ENCODE measurements around the gene JPH2. TPM values are rescaled to one million over a fixed set of nuclear protein-coding genes. Genes with fewer than 3 reads are reported as not detected.
A peak's percentile ranks its signal among the peaks of the same experiment; 100 is the strongest.

JPH2 gene
- total and polyA plus RNA-seq, 2 of the 4 experiments (the other 2 are of a cell fraction) = 0.44 to 0.54 TPM

DNA sequence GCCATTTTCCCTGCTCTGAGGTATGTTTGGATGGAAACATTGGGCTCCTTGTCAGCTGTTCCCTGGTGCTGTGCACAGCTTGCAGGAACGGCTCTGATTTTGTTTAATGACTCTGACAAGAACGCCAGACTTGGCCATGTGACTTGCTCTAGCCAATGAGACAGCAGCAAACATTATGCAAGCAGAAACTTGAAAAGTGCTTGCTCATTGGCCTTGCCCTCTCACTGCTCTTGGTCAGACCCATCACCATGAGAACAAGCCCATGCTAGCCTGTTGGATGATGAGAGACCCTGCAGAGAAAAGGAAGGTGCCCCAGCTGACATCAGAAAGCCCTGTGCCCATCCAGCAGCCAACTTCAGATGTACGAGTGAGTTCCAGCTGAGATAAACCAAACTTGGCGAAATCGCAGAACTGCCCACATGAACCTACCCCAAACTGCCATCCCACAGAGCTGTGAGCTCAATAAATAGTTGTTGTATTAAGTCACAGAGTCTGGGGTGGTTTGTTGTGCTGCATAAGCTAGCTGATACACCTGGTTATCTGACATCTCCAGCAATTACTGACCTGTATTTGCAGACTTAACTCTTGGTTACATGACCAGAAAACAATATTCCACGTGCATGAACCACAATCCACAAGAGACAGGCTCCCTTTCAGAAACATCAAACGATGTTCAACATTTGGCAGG, 96.9 kb downstream of the JPH2 start:
- CTCF ChIA-PET = no interaction called here
- Histone ChIP-seq H4K91ac (ENCODE audit: insufficient read depth, low read depth, low read length) (peak overlapping the region; percentile 26), H3K27me3 (ENCODE audit: control insufficient read depth, insufficient read depth, low read length) (no peaks in the 10 kb centered on the region), H2BK5ac (ENCODE audit: low read depth, low read length, poor library complexity, severe bottlenecking) (no peak overlapping the region), H3K4me1 (ENCODE audit: control insufficient read depth, insufficient read depth, low read length) (peaks cover 3% of the 10 kb centered on the region), H2BK20ac (ENCODE audit: low read depth, low read length) (peak overlapping the region; percentile 8; the same call in 1 of the 2 replicates), H3K4me3 (ENCODE audit: insufficient read depth, low read depth, low read length) (no peak overlapping the region), H3K23ac (ENCODE audit: low read depth, low read length) (peak overlapping the region; percentile 16; the same call in 1 of the 2 replicates), H2AFZ (replicated peaks; ENCODE audit: low read length, poor library complexity) (peak overlapping the region; percentile 84), H2BK120ac (ENCODE audit: low read depth, low read length) (peak overlapping the region; percentile 74; the same call in 1 of the 2 replicates), H2AK9ac (replicated peaks; ENCODE audit: low read depth, low read length, poor library complexity) (no peak overlapping the region), H3K79me1 (ENCODE audit: low read depth in 1 of 2, low read length in 2 of 2) (no peaks in the 10 kb centered on the region), H2BK15ac (ENCODE audit: low read depth, low read length) (peak overlapping the region; percentile 16; the same call in 1 of the 3 replicates), H2AK5ac (ENCODE audit: low read depth, low read length) (peak overlapping the region; percentile 25; the same call in 1 of the 2 replicates), H3K56ac (ENCODE audit: extremely low read depth, insufficient read depth, low read length) (no peak overlapping the region), H4K8ac (ENCODE audit: low read depth in 2 of 2, low read length in 2 of 2) (peak overlapping the region; percentile 46 to 76; a peak in 3 of 4 replicates), H4K20me1 (ENCODE audit: insufficient read depth, low read length) (no peaks in the 10 kb centered on the region), H3K27ac (ENCODE audit: insufficient read depth, low read length) (no peak overlapping the region; the same call in 1 of the 2 replicates), H3K18ac (ENCODE audit: low read depth, low read length) (peak overlapping the region; percentile 79; the same call in 1 of the 2 replicates), H3K36me3 (ENCODE audit: control insufficient read depth, insufficient read depth, low read length) (no peaks in the 10 kb centered on the region), H3K9me1 (ENCODE audit: insufficient read depth, low read length) (no peaks in the 10 kb centered on the region; the same call in 1 of the 2 replicates), H3K4ac (ENCODE audit: low read depth, low read length) (peak overlapping the region; percentile 17), H4K5ac (ENCODE audit: low read depth, low read length) (peak overlapping the region; percentile 85), H3K9me3 (ENCODE audit: control insufficient read depth, insufficient read depth, low read length) (no peaks in the 10 kb centered on the region), H3K9ac (ENCODE audit: low read depth, low read length) (no peak overlapping the region), H3K14ac (replicated peaks; ENCODE audit: low read depth, low read length) (peak overlapping the region; percentile 53; the same call in 1 of the 2 replicates), H3K4me2 (ENCODE audit: low read depth, low read length) (0 out of 2 replicates have a peak overlapping the region, but pooled peaks have one; percentile 54)
- POLR2A ChIA-PET (ENCODE audit: unreplicated experiment) = no interaction called here
- in situ Hi-C loops (cut with MboI; ENCODE audit: low sequenced_read_pairs) = loop anchor here (10.0 kb wide), 1 partner anchor 635 kb away; the partner anchor contains the start of gene SRSF6
- intact Hi-C loops (cut with micrococcal nuclease) = loop anchor here (5.0 kb wide), 1 partner anchor 643 kb away; no protein-coding TSS in a partner anchor
- TF ChIP-seq, protein P1, sequence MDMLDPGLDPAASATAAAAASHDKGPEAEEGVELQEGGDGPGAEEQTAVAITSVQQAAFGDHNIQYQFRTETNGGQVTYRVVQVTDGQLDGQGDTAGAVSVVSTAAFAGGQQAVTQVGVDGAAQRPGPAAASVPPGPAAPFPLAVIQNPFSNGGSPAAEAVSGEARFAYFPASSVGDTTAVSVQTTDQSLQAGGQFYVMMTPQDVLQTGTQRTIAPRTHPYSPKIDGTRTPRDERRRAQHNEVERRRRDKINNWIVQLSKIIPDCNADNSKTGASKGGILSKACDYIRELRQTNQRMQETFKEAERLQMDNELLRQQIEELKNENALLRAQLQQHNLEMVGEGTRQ (IDR thresholded peaks at IDR 0.05; ENCODE audit: low read depth, low read length) = peak; percentile 94
- peak; percentile 63; the same call in 1 of the 2 replicates for TF ChIP-seq CEBPB (IDR thresholded peaks at IDR 0.05; ENCODE audit: low read depth, low read length)
- TF ChIP-seq RFX5 (IDR thresholded peaks at IDR 0.05; ENCODE audit: low read depth, low read length) = no peak
- WGBS, 2 experiments (ENCODE audit: extremely low coverage in 2 of 2, insufficient read length in 1 of 2) = 45% methylated on average over 4 of the region's 7 CpGs; no CpG with 5 or more reads in 1 of the 2 experiments
- dilution Hi-C loops (cut with HindIII; ENCODE audit: low sequenced_read_pairs, unreplicated experiment) = no loop called here
- peak; percentile 69 for DNase-seq
- BruUV-seq (replicated peaks) = no TSS peak
- ATAC-seq (ENCODE audit: low read depth) = peak; percentile 85
